HepG2 (cell line): ENCODE results near the gene MAP9. TPM values are rescaled to one million over a fixed set of nuclear protein-coding genes. Genes with fewer than 3 reads are reported as not detected.

Source experiments
- TAF15 ChIP-seq: fragments of 200-400 bp; formaldehyde crosslinking; IDR thresholded peaks from one replicate; pipeline ENCODE4 v1.6.1; 2018; ENCODE audit warnings: mild to moderate bottlenecking, low read depth, low read length; ENCODE audit not compliant: poor library complexity, severe bottlenecking
- TP53 ChIP-seq: sonication (generic); formaldehyde crosslinking; conservative IDR thresholded peaks from 2 replicates; pipeline ENCODE4 v1.4.0; 2020; ENCODE audit warnings: missing genetic modification reagents
- polyA plus RNA-seq, 8 experiments: library from polyadenylated mRNA; depleted of rRNA in 3 of 8; stranded (reverse) in 7 of 8; unstranded in 1 of 8; fragments of >200 nt; fragmentation: Illumina TruSeq in 4 of 8; extraction: Trizol in 4 of 8; gene quantifications; 2 replicates each; pipeline versions ENCODE4 v1.2.1 to v1.2.3, GENCODE V29; 2011 to 2016; ENCODE audit warnings: low read depth in 4 of 8, missing spikeins in 1 of 8, mixed read lengths in 1 of 8; ENCODE audit not compliant: insufficient read depth in 1 of 8
- total RNA-seq, 5 experiments: library from RNA; depleted of rRNA; stranded (reverse); fragments of >200 nt; fragmentation: Illumina TruSeq; extraction: Trizol; gene quantifications; 2 replicates each; pipeline ENCODE4 v1.2.3, GENCODE V29; 2016; ENCODE audit warnings: low read depth in 1 of 5
- TF ChIP-seq, protein P1 (sequence below): IDR thresholded peaks from 2 replicates; pipeline ENCODE4 v1.6.1; 2012; ENCODE audit warnings: low read depth, low read length, improper control_type of control experiment
- TF ChIP-seq, protein P2 (sequence below): IDR thresholded peaks from 2 replicates; pipeline ENCODE4 v1.6.1; 2016; ENCODE audit warnings: low read depth, missing genetic modification reagents, missing compliant biosample characterization

MAP9 gene
- total and polyA plus RNA-seq, 2 of the 13 experiments (the other 11 are each of a cell fraction or from before 2014, with no cell fraction given), result not detected

- TF ChIP-seq, protein P1, sequence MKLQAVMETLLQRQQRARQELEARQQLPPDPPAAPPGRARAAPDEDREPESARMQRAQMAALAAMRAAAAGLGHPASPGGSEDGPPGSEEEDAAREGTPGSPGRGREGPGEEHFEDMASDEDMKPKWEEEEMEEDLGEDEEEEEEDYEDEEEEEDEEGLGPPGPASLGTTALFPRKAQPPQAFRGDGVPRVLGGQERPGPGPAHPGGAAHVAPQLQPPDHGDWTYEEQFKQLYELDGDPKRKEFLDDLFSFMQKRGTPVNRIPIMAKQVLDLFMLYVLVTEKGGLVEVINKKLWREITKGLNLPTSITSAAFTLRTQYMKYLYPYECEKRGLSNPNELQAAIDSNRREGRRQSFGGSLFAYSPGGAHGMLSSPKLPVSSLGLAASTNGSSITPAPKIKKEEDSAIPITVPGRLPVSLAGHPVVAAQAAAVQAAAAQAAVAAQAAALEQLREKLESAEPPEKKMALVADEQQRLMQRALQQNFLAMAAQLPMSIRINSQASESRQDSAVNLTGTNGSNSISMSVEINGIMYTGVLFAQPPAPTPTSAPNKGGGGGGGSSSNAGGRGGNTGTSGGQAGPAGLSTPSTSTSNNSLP, result no peak
- TF ChIP-seq TAF15 (no peak), TP53 (CRISPR knock-in tag) (no peak)
- TF ChIP-seq, protein P2, sequence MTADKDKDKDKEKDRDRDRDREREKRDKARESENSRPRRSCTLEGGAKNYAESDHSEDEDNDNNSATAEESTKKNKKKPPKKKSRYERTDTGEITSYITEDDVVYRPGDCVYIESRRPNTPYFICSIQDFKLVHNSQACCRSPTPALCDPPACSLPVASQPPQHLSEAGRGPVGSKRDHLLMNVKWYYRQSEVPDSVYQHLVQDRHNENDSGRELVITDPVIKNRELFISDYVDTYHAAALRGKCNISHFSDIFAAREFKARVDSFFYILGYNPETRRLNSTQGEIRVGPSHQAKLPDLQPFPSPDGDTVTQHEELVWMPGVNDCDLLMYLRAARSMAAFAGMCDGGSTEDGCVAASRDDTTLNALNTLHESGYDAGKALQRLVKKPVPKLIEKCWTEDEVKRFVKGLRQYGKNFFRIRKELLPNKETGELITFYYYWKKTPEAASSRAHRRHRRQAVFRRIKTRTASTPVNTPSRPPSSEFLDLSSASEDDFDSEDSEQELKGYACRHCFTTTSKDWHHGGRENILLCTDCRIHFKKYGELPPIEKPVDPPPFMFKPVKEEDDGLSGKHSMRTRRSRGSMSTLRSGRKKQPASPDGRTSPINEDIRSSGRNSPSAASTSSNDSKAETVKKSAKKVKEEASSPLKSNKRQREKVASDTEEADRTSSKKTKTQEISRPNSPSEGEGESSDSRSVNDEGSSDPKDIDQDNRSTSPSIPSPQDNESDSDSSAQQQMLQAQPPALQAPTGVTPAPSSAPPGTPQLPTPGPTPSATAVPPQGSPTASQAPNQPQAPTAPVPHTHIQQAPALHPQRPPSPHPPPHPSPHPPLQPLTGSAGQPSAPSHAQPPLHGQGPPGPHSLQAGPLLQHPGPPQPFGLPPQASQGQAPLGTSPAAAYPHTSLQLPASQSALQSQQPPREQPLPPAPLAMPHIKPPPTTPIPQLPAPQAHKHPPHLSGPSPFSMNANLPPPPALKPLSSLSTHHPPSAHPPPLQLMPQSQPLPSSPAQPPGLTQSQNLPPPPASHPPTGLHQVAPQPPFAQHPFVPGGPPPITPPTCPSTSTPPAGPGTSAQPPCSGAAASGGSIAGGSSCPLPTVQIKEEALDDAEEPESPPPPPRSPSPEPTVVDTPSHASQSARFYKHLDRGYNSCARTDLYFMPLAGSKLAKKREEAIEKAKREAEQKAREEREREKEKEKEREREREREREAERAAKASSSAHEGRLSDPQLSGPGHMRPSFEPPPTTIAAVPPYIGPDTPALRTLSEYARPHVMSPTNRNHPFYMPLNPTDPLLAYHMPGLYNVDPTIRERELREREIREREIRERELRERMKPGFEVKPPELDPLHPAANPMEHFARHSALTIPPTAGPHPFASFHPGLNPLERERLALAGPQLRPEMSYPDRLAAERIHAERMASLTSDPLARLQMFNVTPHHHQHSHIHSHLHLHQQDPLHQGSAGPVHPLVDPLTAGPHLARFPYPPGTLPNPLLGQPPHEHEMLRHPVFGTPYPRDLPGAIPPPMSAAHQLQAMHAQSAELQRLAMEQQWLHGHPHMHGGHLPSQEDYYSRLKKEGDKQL (CRISPR knock-in tag), result no peak
- TF ChIP-seq, all 625 proteins: peak for 0
Observed at GRCh38 chr4:155400893-155401292, 24.1 kb upstream of the MAP9 start (continued).
